Endothelial cell of umbilical vein (primary cell): ENCODE results near the gene APBB3. TPM values are rescaled to one million over a fixed set of nuclear protein-coding genes. Genes with fewer than 3 reads are reported as not detected.
A peak's percentile ranks its signal among the peaks of the same experiment; 100 is the strongest.

Source experiments
- BruUV-seq: library from RNA; stranded (reverse); fragments of 400-500 nt; replicated peaks from 2 replicates; lab custom pipeline; 2021; lab: Mats Ljungman, UMichigan
- CTCF ChIA-PET: fragments of 300-600, 350-600 bp; sonication (Branson Sonifier 250); formaldehyde crosslinking; loops from one replicate; lab custom pipeline; 2021; ENCODE audit warnings: antibody characterized with exemption, inconsistent platforms; lab: Charles Lee
- POLR2A ChIA-PET: fragments of 300-600, 350-600 bp; sonication (Branson Sonifier 250); formaldehyde crosslinking; loops from one replicate; lab custom pipeline; 2021; ENCODE audit warnings: antibody characterized with exemption, inconsistent platforms; lab: Charles Lee
- DNase-seq: peaks from one replicate; pipeline ENCODE4 v3.0.0-alpha.2; 2011; ENCODE audit warnings: low read depth, low spot score
- FAIRE-seq: peaks from 2 replicates; lab custom pipeline; 2011; peaks lifted over from hg19 to GRCh38; lab: Jason Lieb, UNC
- H2AFZ ChIP-seq: 2 replicates; pipeline ENCODE4 v1.6.0; 2012; ENCODE audit warnings: low read depth, low read length, control low read depth, inconsistent platforms
- H3K27ac ChIP-seq: 2 replicates; pipeline ENCODE4 v1.5.1; 2011; ENCODE audit warnings: low read depth, mild to moderate bottlenecking, control low read depth, low read length, moderate library complexity; ENCODE audit not compliant: insufficient read depth
- H3K27me3 ChIP-seq, 2 experiments: 2 replicates each; pipeline versions ENCODE4 v1.6.0 to v1.6.1; 2011; ENCODE audit warnings: low read length in 2 of 2, mixed read lengths in 1 of 2; ENCODE audit not compliant: control insufficient read depth in 2 of 2, insufficient read depth in 2 of 2
- H3K36me3 ChIP-seq, 2 experiments: 2 replicates in 1 of 2; 3 replicates in 1 of 2; pipeline ENCODE4 v1.5.1; 2011; ENCODE audit warnings: low read length in 2 of 2, mild to moderate bottlenecking in 1 of 2, moderate library complexity in 1 of 2; ENCODE audit not compliant: control insufficient read depth in 2 of 2, insufficient read depth in 2 of 2; ENCODE audit errors: extremely low read depth in 1 of 2
- H3K4me1 ChIP-seq: 3 replicates; pipeline ENCODE4 v1.5.1; 2011; ENCODE audit warnings: mild to moderate bottlenecking, low read length; ENCODE audit not compliant: control insufficient read depth, insufficient read depth; ENCODE audit errors: extremely low read depth
- H3K4me2 ChIP-seq: 2 replicates; pipeline ENCODE4 v1.6.1; 2011; ENCODE audit warnings: low read length, control low read depth, mixed read lengths; ENCODE audit not compliant: insufficient read depth
- H3K4me3 ChIP-seq, 3 experiments: fragments of 200-600 bp in 1 of 3; sonication (generic), shearing (Covaris generic) in 1 of 3; replicated peaks in 1 of 3; 2 replicates each; pipeline ENCODE4 v1.5.1; 2011 to 2016; ENCODE audit warnings: control low read depth in 3 of 3, low read length in 3 of 3, mild to moderate bottlenecking in 2 of 3, inconsistent platforms in 1 of 3, low read depth in 1 of 3, moderate library complexity in 1 of 3; ENCODE audit not compliant: insufficient read depth in 1 of 3
- H3K79me2 ChIP-seq: 2 replicates; pipeline ENCODE4 v1.6.0; 2012; ENCODE audit warnings: low read length, inconsistent platforms; ENCODE audit not compliant: control insufficient read depth, insufficient read depth
- H3K9ac ChIP-seq: replicated peaks from 2 replicates; pipeline ENCODE3; 2011; ENCODE audit warnings: low read length, control low read depth; ENCODE audit not compliant: insufficient read depth; ENCODE audit errors: extremely low read depth
- H3K9me1 ChIP-seq: replicated peaks from 3 replicates; pipeline ENCODE4 v1.6.0; 2011; ENCODE audit warnings: mild to moderate bottlenecking, low read length; ENCODE audit not compliant: control insufficient read depth, insufficient read depth; ENCODE audit errors: extremely low read depth
- H3K9me3 ChIP-seq: replicated peaks from 2 replicates; pipeline ENCODE4 v1.5.1; 2012; ENCODE audit warnings: low read length, inconsistent platforms; ENCODE audit not compliant: control insufficient read depth, insufficient read depth
- H4K20me1 ChIP-seq: replicated peaks from 2 replicates; pipeline ENCODE3; 2011; ENCODE audit warnings: mild to moderate bottlenecking, low read length; ENCODE audit not compliant: control insufficient read depth, insufficient read depth; ENCODE audit errors: extremely low read depth
- EZH2 ChIP-seq: IDR thresholded peaks from 2 replicates; pipeline ENCODE4 v1.6.1; 2012; ENCODE audit warnings: borderline replicate concordance, low read depth, mild to moderate bottlenecking, moderate library complexity, low read length, inconsistent platforms; ENCODE audit not compliant: severe bottlenecking
- FOS ChIP-seq: IDR thresholded peaks from 2 replicates; pipeline ENCODE4 v1.6.1; 2011; ENCODE audit warnings: mild to moderate bottlenecking, low read length, moderate library complexity, borderline replicate concordance; ENCODE audit not compliant: insufficient read depth
- GATA2 ChIP-seq: IDR thresholded peaks from 2 replicates; pipeline ENCODE4 v1.7.0; 2011; ENCODE audit warnings: low read depth, mild to moderate bottlenecking, moderate library complexity, mixed read lengths, low read length; ENCODE audit not compliant: insufficient read length, insufficient read depth
- JUN ChIP-seq: IDR thresholded peaks from 2 replicates; pipeline ENCODE4 v1.6.1; 2011; ENCODE audit warnings: borderline replicate concordance, low read depth; ENCODE audit not compliant: insufficient read length, insufficient read depth
- MAX ChIP-seq: IDR thresholded peaks from 2 replicates; pipeline ENCODE4 v1.6.1; 2011; ENCODE audit not compliant: insufficient read depth, insufficient read length
- MYC ChIP-seq: IDR thresholded peaks from one replicate; pipeline ENCODE4 v1.6.1; 2011; ENCODE audit warnings: mild to moderate bottlenecking, low read depth, low read length
- POLR2A ChIP-seq: IDR thresholded peaks from 2 replicates; pipeline ENCODE4 v1.6.1; 2012; ENCODE audit warnings: low read depth, mild to moderate bottlenecking, control low read depth, low read length
- POLR2AphosphoS5 ChIP-seq: IDR thresholded peaks from 2 replicates; pipeline ENCODE4 v1.6.1; 2012; ENCODE audit warnings: low read depth, mild to moderate bottlenecking, control low read depth, low read length, moderate library complexity; ENCODE audit not compliant: insufficient read depth
- dilution Hi-C: fragments of 300-500 bp; cut with MboI; formaldehyde crosslinking; loops from one replicate; pipeline ENCODE4 v1.15.0; 2019; ENCODE audit warnings: low sequenced_read_pairs; ENCODE audit not compliant: extremely low pct_ligation_motif_present
- intact Hi-C: fragments of 100-400 bp; cut with micrococcal nuclease; formaldehyde crosslinking; loops from one replicate; pipeline ENCODE4 v1.10.0; 2022
- polyA plus RNA-seq, 4 experiments: library from polyadenylated mRNA; depleted of rRNA in 3 of 4; stranded (reverse) in 3 of 4; unstranded in 1 of 4; fragments of >200 nt; gene quantifications; 2 replicates each; pipeline versions ENCODE4 v1.2.1 to v1.2.3, GENCODE V29; 2011 to 2012; ENCODE audit warnings: missing spikeins in 1 of 4
- total RNA-seq: library from RNA; stranded (reverse); gene quantifications from 2 replicates; pipeline ENCODE4 v1.2.3, GENCODE V29; 2021

The APBB3 gene
- total and polyA plus RNA-seq, 2 donors (not counting 3 experiments of a cell fraction or from before 2014, with no cell fraction given), result 12.1 to 22.8 TPM

- CTCF ChIA-PET, result interaction anchor here (1.0 to 3.9 kb wide), 20 partner anchors 10 to 174 kb away, joined by 3 to 50 read pairs (median 8); partner anchors contain the start of genes APBB3, CD14, HARS1 and IK
- Histone ChIP-seq H3K27ac (no peak overlapping the region), H3K9ac (no peak overlapping the region), H3K27me3 (no peaks in the 10 kb centered on the region), H2AFZ (no peak overlapping the region), H4K20me1 (no peaks in the 10 kb centered on the region), H3K4me3 (no peak overlapping the region), H3K9me3 (no peaks in the 10 kb centered on the region), H3K4me2 (peak overlapping the region; percentile 7), H3K4me1 (peaks cover 24% of the 10 kb centered on the region), H3K9me1 (no peaks in the 10 kb centered on the region), H3K79me2 (no peaks in the 10 kb centered on the region), H3K36me3 (peaks cover 13 to 15% of the 10 kb centered on the region in 2 experiments)
- DNase-seq, result no peak
- dilution Hi-C loops (no loop called here), intact Hi-C loops (loop anchor here (1.0 to 2.0 kb wide), 6 partner anchors 10 to 306 kb away; partner anchors contain the start of genes ANKHD1, SRA1 and TMCO6)
- TF ChIP-seq JUN (no peak), POLR2AphosphoS5 (peak; percentile 5)
- FAIRE-seq, result no peak
- POLR2A ChIA-PET, result interaction anchor here (0.7 to 2.6 kb wide), 7 partner anchors 10 to 298 kb away, joined by 3 to 14 read pairs (median 4); partner anchors contain the start of genes ANKHD1, IK, NDUFA2 and SRA1
- BruUV-seq, result no TSS peak
Observed at GRCh38 chr5:140546851-140547507, 17.4 kb downstream of the APBB3 start.

GRCh38 chr5:140545606-140546005 is 18.8 kb downstream of the APBB3 start:
- POLR2A ChIA-PET, result no interaction called here
- FAIRE-seq, result no peak

More at GRCh38 chr5:140545606-140546005, 18.8 kb downstream of the APBB3 start:
- Histone ChIP-seq H3K4me3 (no peak overlapping the region), H3K9me1 (no peaks in the 10 kb centered on the region), H3K9ac (no peak overlapping the region), H2AFZ (no peak overlapping the region), H3K27me3 (no peaks in the 10 kb centered on the region), H3K27ac (no peak overlapping the region), H3K36me3 (peaks cover 10 to 12% of the 10 kb centered on the region in 2 experiments), H4K20me1 (no peaks in the 10 kb centered on the region), H3K4me2 (no peak overlapping the region), H3K79me2 (no peaks in the 10 kb centered on the region), H3K9me3 (no peaks in the 10 kb centered on the region), H3K4me1 (peaks cover 24% of the 10 kb centered on the region)
- CTCF ChIA-PET, result interaction anchor here (0.9 to 2.9 kb wide), 2 partner anchors 13 to 172 kb away, joined by 3 to 18 read pairs; partner anchors contain the start of gene SRA1
- dilution Hi-C loops (no loop called here), intact Hi-C loops (loop anchor here (2.0 kb wide), 2 partner anchors 173 to 305 kb away; no protein-coding TSS in a partner anchor)
- no peak for DNase-seq
- BruUV-seq, result no TSS peak
- no peak for TF ChIP-seq GATA2
- no peak for TF ChIP-seq FOS
- TF ChIP-seq MYC, result no peak
- no peak for TF ChIP-seq EZH2
- TF ChIP-seq POLR2A, result no peak
- no peak for TF ChIP-seq MAX
